CD4-positive, alpha-beta T cell treated with Interleukin-6 at 100 ng/mL for 8 hours (primary cell): ENCODE data around the gene MFSD11.
"Not testable (repeated sequence)": the region's sequence is repeated elsewhere in the genome, so short reads cannot be mapped to it uniquely, and the experiment has no call there.

Experiments used
- DNase-seq: peaks from one replicate; pipeline ENCODE4 v3.0.0-alpha.2; 2020; ENCODE audit warnings: mixed read lengths, low spot score

Gene MFSD11

GRCh38 chr17:76726776-76727718 lies 10.9 kb upstream of the MFSD11 start, which contains the start of gene METTL23:
Gene METTL23, plus strand, starts transcription at chr17:76726839. Its CDS starts 2,872 bp downstream, at chr17:76729711.
- DNase-seq = peak; percentile 76

- DNase-seq = no peak
These were observed 10.0 kb upstream of the MFSD11 start for GRCh38 chr17:76727745-76728456.

- not testable (repeated sequence) for DNase-seq
These were observed 5.9 kb upstream of the MFSD11 start for GRCh38 chr17:76731800-76732733.

GRCh38 chr17:76732734-76733617 lies 4.9 kb upstream of the MFSD11 start:
- no peak for DNase-seq

GRCh38 chr17:76733618-76733957 lies 4.3 kb upstream of the MFSD11 start:
- DNase-seq = no peak

GRCh38 chr17:76734080-76734840 lies 3.7 kb upstream of the MFSD11 start:
- peak; percentile 36 for DNase-seq

- DNase-seq = no peak
These were observed 2.9 kb upstream of the MFSD11 start for GRCh38 chr17:76735006-76735405.

GRCh38 chr17:76735586-76736348 lies 2.2 kb upstream of the MFSD11 start:
- no peak for DNase-seq

GRCh38 chr17:76736349-76737081 lies 1.4 kb upstream of the MFSD11 start:
- DNase-seq = peak; percentile 66

GRCh38 chr17:76737082-76737675 lies 740 bp upstream of the MFSD11 start, which contains the start of gene SRSF2:
Gene SRSF2, minus strand, starts transcription at chr17:76737331. Its CDS starts 171 bp downstream, at chr17:76737160.
- DNase-seq = peak; percentile 98

- no peak for DNase-seq
These were observed 540 bp downstream of the MFSD11 start for GRCh38 chr17:76738468-76738850.

GRCh38 chr17:76739568-76740115 lies 1.7 kb downstream of the MFSD11 start:
- DNase-seq = not testable (repeated sequence)

- no peak for DNase-seq
These were observed 2.6 kb downstream of the MFSD11 start for GRCh38 chr17:76740329-76741118.

GRCh38 chr17:76742958-76743357 lies 5.0 kb downstream of the MFSD11 start:
- no peak for DNase-seq

GRCh38 chr17:76744747-76745146 lies 6.8 kb downstream of the MFSD11 start:
- no peak for DNase-seq

GRCh38 chr17:76745785-76746184 lies 7.9 kb downstream of the MFSD11 start:
- not testable (repeated sequence) for DNase-seq
